ENCODE data around the gene PLCB2.
A peak's percentile ranks its signal among the peaks of the same experiment; 100 is the strongest.

PLCB2 gene

GRCh38 chr15:40313531-40314398 lies 6.0 kb upstream of the PLCB2 start:
- DNase-seq (ENCODE audit: low read depth, low spot score), result no peak
- Histone ChIP-seq H3K9me3 (ENCODE audit: insufficient read depth, low read length) (no peaks in the 10 kb centered on the region), H3K4me1 (ENCODE audit: insufficient read depth, insufficient read length) (peaks cover 9% of the 10 kb centered on the region), H3K4me3 (ENCODE audit: insufficient read length, low read depth) (no peak overlapping the region), H3K36me3 (ENCODE audit: insufficient read depth, insufficient read length, low read length) (no peaks in the 10 kb centered on the region), H3K27me3 (ENCODE audit: insufficient read depth, insufficient read length) (peaks cover 4% of the 10 kb centered on the region), H3K9ac (ENCODE audit: insufficient read length, low read depth) (no peak overlapping the region)
- TF ChIP-seq ZNF274 (IDR thresholded peaks at IDR 0.05; ENCODE audit: low read depth, low read length) (no peak), YY1 (IDR thresholded peaks at IDR 0.05; ENCODE audit: insufficient read depth, insufficient read length) (no peak), SUZ12 (IDR thresholded peaks at IDR 0.05; ENCODE audit: extremely low read depth, insufficient read depth, insufficient read length) (no peak)

- Histone ChIP-seq H3K9ac (ENCODE audit: insufficient read length, low read depth) (no peak overlapping the region), H3K27me3 (ENCODE audit: insufficient read depth, insufficient read length) (peaks cover 4% of the 10 kb centered on the region), H3K9me3 (ENCODE audit: insufficient read depth, low read length) (no peaks in the 10 kb centered on the region), H3K36me3 (ENCODE audit: insufficient read depth, insufficient read length, low read length) (no peaks in the 10 kb centered on the region), H3K4me3 (ENCODE audit: insufficient read length, low read depth) (no peak overlapping the region), H3K4me1 (ENCODE audit: insufficient read depth, insufficient read length) (peaks cover 14% of the 10 kb centered on the region)
- TF ChIP-seq ZNF274 (IDR thresholded peaks at IDR 0.05; ENCODE audit: low read depth, low read length), result no peak
- TF ChIP-seq SUZ12 (IDR thresholded peaks at IDR 0.05; ENCODE audit: extremely low read depth, insufficient read depth, insufficient read length), result no peak
- no peak for TF ChIP-seq YY1 (IDR thresholded peaks at IDR 0.05; ENCODE audit: insufficient read depth, insufficient read length)
- no peak for DNase-seq (ENCODE audit: low read depth, low spot score)
These were observed 4.8 kb upstream of the PLCB2 start for GRCh38 chr15:40312370-40313158.

- Histone ChIP-seq H3K4me3 (ENCODE audit: insufficient read length, low read depth) (no peak overlapping the region), H3K27me3 (ENCODE audit: insufficient read depth, insufficient read length) (peaks cover 4% of the 10 kb centered on the region), H3K9ac (ENCODE audit: insufficient read length, low read depth) (no peak overlapping the region), H3K4me1 (ENCODE audit: insufficient read depth, insufficient read length) (peaks cover 28% of the 10 kb centered on the region), H3K9me3 (ENCODE audit: insufficient read depth, low read length) (no peaks in the 10 kb centered on the region), H3K36me3 (ENCODE audit: insufficient read depth, insufficient read length, low read length) (no peaks in the 10 kb centered on the region)
- no peak for DNase-seq (ENCODE audit: low read depth, low spot score)
- TF ChIP-seq YY1 (IDR thresholded peaks at IDR 0.05; ENCODE audit: insufficient read depth, insufficient read length) (no peak), SUZ12 (IDR thresholded peaks at IDR 0.05; ENCODE audit: extremely low read depth, insufficient read depth, insufficient read length) (no peak), ZNF274 (IDR thresholded peaks at IDR 0.05; ENCODE audit: low read depth, low read length) (no peak)
These were observed 3.3 kb upstream of the PLCB2 start for GRCh38 chr15:40310993-40311392.

- Histone ChIP-seq H3K36me3 (ENCODE audit: insufficient read depth, insufficient read length, low read length) (no peaks in the 10 kb centered on the region), H3K9ac (ENCODE audit: insufficient read length, low read depth) (no peak overlapping the region), H3K9me3 (ENCODE audit: insufficient read depth, low read length) (no peaks in the 10 kb centered on the region), H3K4me3 (ENCODE audit: insufficient read length, low read depth) (no peak overlapping the region), H3K4me1 (ENCODE audit: insufficient read depth, insufficient read length) (peaks cover 28% of the 10 kb centered on the region), H3K27me3 (ENCODE audit: insufficient read depth, insufficient read length) (peaks cover 4% of the 10 kb centered on the region)
- no peak for DNase-seq (ENCODE audit: low read depth, low spot score)
- TF ChIP-seq SUZ12 (IDR thresholded peaks at IDR 0.05; ENCODE audit: extremely low read depth, insufficient read depth, insufficient read length), result no peak
- TF ChIP-seq YY1 (IDR thresholded peaks at IDR 0.05; ENCODE audit: insufficient read depth, insufficient read length), result no peak
- TF ChIP-seq ZNF274 (IDR thresholded peaks at IDR 0.05; ENCODE audit: low read depth, low read length), result no peak
These were observed 2.5 kb upstream of the PLCB2 start for GRCh38 chr15:40310001-40310959.

- no peak for TF ChIP-seq ZNF274 (IDR thresholded peaks at IDR 0.05; ENCODE audit: low read depth, low read length)
- no peak for TF ChIP-seq YY1 (IDR thresholded peaks at IDR 0.05; ENCODE audit: insufficient read depth, insufficient read length)
- TF ChIP-seq SUZ12 (IDR thresholded peaks at IDR 0.05; ENCODE audit: extremely low read depth, insufficient read depth, insufficient read length), result no peak
- Histone ChIP-seq H3K4me1 (ENCODE audit: insufficient read depth, insufficient read length) (peaks cover 28% of the 10 kb centered on the region), H3K9me3 (ENCODE audit: insufficient read depth, low read length) (no peaks in the 10 kb centered on the region), H3K27me3 (ENCODE audit: insufficient read depth, insufficient read length) (peaks cover 4% of the 10 kb centered on the region), H3K4me3 (ENCODE audit: insufficient read length, low read depth) (no peak overlapping the region), H3K9ac (ENCODE audit: insufficient read length, low read depth) (no peak overlapping the region), H3K36me3 (ENCODE audit: insufficient read depth, insufficient read length, low read length) (no peaks in the 10 kb centered on the region)
- no peak for DNase-seq (ENCODE audit: low read depth, low spot score)
These were observed 1.7 kb upstream of the PLCB2 start for GRCh38 chr15:40309344-40309862.

GRCh38 chr15:40306908-40307307 lies 827 bp downstream of the PLCB2 start:
- no peak for DNase-seq (ENCODE audit: low read depth, low spot score)

More at GRCh38 chr15:40306908-40307307, 827 bp downstream of the PLCB2 start:
- Histone ChIP-seq H3K36me3 (ENCODE audit: insufficient read depth, insufficient read length, low read length) (no peaks in the 10 kb centered on the region), H3K9ac (ENCODE audit: insufficient read length, low read depth) (peak overlapping the region; percentile 64), H3K9me3 (ENCODE audit: insufficient read depth, low read length) (no peaks in the 10 kb centered on the region), H3K4me3 (ENCODE audit: insufficient read length, low read depth) (no peak overlapping the region), H3K27me3 (ENCODE audit: insufficient read depth, insufficient read length) (peaks cover 4% of the 10 kb centered on the region), H3K4me1 (ENCODE audit: insufficient read depth, insufficient read length) (peaks cover 31% of the 10 kb centered on the region)
- TF ChIP-seq ZNF274 (IDR thresholded peaks at IDR 0.05; ENCODE audit: low read depth, low read length), result no peak
- no peak for TF ChIP-seq YY1 (IDR thresholded peaks at IDR 0.05; ENCODE audit: insufficient read depth, insufficient read length)
- TF ChIP-seq SUZ12 (IDR thresholded peaks at IDR 0.05; ENCODE audit: extremely low read depth, insufficient read depth, insufficient read length), result no peak
